Mesenchymal stem cell (in vitro differentiated cells and primary cell): ENCODE results near the gene ULK4.

Source experiments
- DNase-seq: peaks from one replicate; pipeline ENCODE4 v3.0.0-alpha.2; 2013
- H2AFZ ChIP-seq: one replicate; pipeline ENCODE4 v1.6.1; 2013; ENCODE audit warnings: low read depth, mild to moderate bottlenecking, control low read depth, inconsistent platforms, low read length, moderate library complexity
- H2AK5ac ChIP-seq: 2 replicates; pipeline ENCODE4 v1.6.1; 2013; ENCODE audit warnings: low read length, moderate library complexity, mild to moderate bottlenecking, inconsistent platforms; ENCODE audit not compliant: severe bottlenecking
- H2BK120ac ChIP-seq: one replicate; pipeline ENCODE4 v1.6.1; 2013; ENCODE audit warnings: low read depth, mild to moderate bottlenecking, inconsistent platforms, low read length, moderate library complexity
- H2BK12ac ChIP-seq, 2 experiments: one replicate each; pipeline ENCODE4 v1.6.1; 2013; ENCODE audit warnings: inconsistent platforms in 2 of 2, low read length in 2 of 2, mild to moderate bottlenecking in 2 of 2, moderate library complexity in 2 of 2, control low read depth in 1 of 2
- H2BK15ac ChIP-seq: one replicate; pipeline ENCODE4 v1.6.1; 2013; ENCODE audit warnings: mild to moderate bottlenecking, low read depth, inconsistent platforms; ENCODE audit not compliant: poor library complexity, severe bottlenecking
- H2BK5ac ChIP-seq: 2 replicates; pipeline ENCODE4 v1.6.1; 2013; ENCODE audit warnings: low read depth, mild to moderate bottlenecking, low read length, control low read depth, inconsistent platforms; ENCODE audit not compliant: poor library complexity, severe bottlenecking
- H3K14ac ChIP-seq, 2 experiments: one replicate each; pipeline ENCODE4 v1.6.1; 2013; ENCODE audit warnings: inconsistent platforms in 2 of 2, low read length in 2 of 2, control low read depth in 1 of 2, mild to moderate bottlenecking in 1 of 2, moderate library complexity in 1 of 2
- H3K18ac ChIP-seq, 2 experiments: one replicate each; pipeline ENCODE4 v1.6.1; 2013; ENCODE audit warnings: inconsistent platforms in 2 of 2, low read length in 2 of 2, control low read depth in 1 of 2, low read depth in 1 of 2, mild to moderate bottlenecking in 1 of 2
- H3K23ac ChIP-seq, 2 experiments: one replicate each; pipeline ENCODE4 v1.6.1; 2013; ENCODE audit warnings: inconsistent platforms in 2 of 2, low read length in 2 of 2, mild to moderate bottlenecking in 2 of 2, moderate library complexity in 2 of 2, control low read depth in 1 of 2
- H3K27ac ChIP-seq: 2 replicates; pipeline ENCODE4 v1.5.1; 2013; ENCODE audit warnings: mild to moderate bottlenecking, moderate library complexity, low read length, control low read depth, inconsistent platforms; ENCODE audit not compliant: poor library complexity, severe bottlenecking
- H3K27me3 ChIP-seq, 2 experiments: 2 replicates each; pipeline versions ENCODE4 v1.6.1 to v1.7.0; 2013; ENCODE audit warnings: low read length in 2 of 2, mild to moderate bottlenecking in 2 of 2, moderate library complexity in 2 of 2, control low read depth in 1 of 2, inconsistent platforms in 1 of 2; ENCODE audit not compliant: control insufficient read depth in 1 of 2, insufficient read depth in 1 of 2
- H3K36me3 ChIP-seq, 2 experiments: 2 replicates each; pipeline versions ENCODE4 v1.6.1 to v1.7.0; 2013; ENCODE audit warnings: low read length in 2 of 2, control low read depth in 1 of 2, inconsistent platforms in 1 of 2, low read depth in 1 of 2, mild to moderate bottlenecking in 1 of 2; ENCODE audit not compliant: insufficient read depth in 2 of 2, control insufficient read depth in 1 of 2
- H3K4ac ChIP-seq, 2 experiments: one replicate each; pipeline ENCODE4 v1.6.1; 2013; ENCODE audit warnings: inconsistent platforms in 2 of 2, low read length in 2 of 2, mild to moderate bottlenecking in 2 of 2, moderate library complexity in 2 of 2, control low read depth in 1 of 2, low read depth in 1 of 2
- H3K4me1 ChIP-seq: 2 replicates; pipeline ENCODE4 v1.6.1; 2013; ENCODE audit warnings: low read depth, low read length, control low read depth; ENCODE audit not compliant: control insufficient read depth, insufficient read depth
- H3K4me2 ChIP-seq: 2 replicates; pipeline ENCODE4 v1.6.1; 2013; ENCODE audit warnings: low read length, mild to moderate bottlenecking, inconsistent platforms; ENCODE audit not compliant: poor library complexity, severe bottlenecking
- H3K4me3 ChIP-seq, 2 experiments: 2 replicates each; pipeline versions ENCODE4 v1.5.1 to v1.7.0; 2013; ENCODE audit warnings: low read length in 2 of 2, mild to moderate bottlenecking in 2 of 2, control low read depth in 1 of 2, low read depth in 1 of 2; ENCODE audit not compliant: insufficient read depth in 1 of 2
- H3K79me1 ChIP-seq: replicated peaks from 2 replicates; pipeline ENCODE4 v1.6.1; 2013; ENCODE audit warnings: mild to moderate bottlenecking, control low read depth, low read length, inconsistent platforms; ENCODE audit not compliant: poor library complexity, severe bottlenecking
- H3K9ac ChIP-seq: 2 replicates; pipeline ENCODE4 v1.7.0; 2013; ENCODE audit warnings: mild to moderate bottlenecking, low read length, moderate library complexity
- H3K9me3 ChIP-seq: 2 replicates; pipeline ENCODE4 v1.7.0; 2013; ENCODE audit warnings: mild to moderate bottlenecking, low read length; ENCODE audit not compliant: control insufficient read depth
- H4K8ac ChIP-seq: one replicate; pipeline ENCODE4 v1.6.1; 2013; ENCODE audit warnings: inconsistent platforms, mild to moderate bottlenecking, low read length, moderate library complexity
- H4K91ac ChIP-seq: one replicate; pipeline ENCODE4 v1.6.1; 2013; ENCODE audit warnings: mild to moderate bottlenecking, low read length, inconsistent platforms
- WGBS: methylation state at CpG from one replicate; pipeline ENCODE4 v1.1.7; 2013; ENCODE audit warnings: mixed read lengths; 5-methylcytosine and 5-hydroxymethylcytosine counted together

The ULK4 gene

DNA sequence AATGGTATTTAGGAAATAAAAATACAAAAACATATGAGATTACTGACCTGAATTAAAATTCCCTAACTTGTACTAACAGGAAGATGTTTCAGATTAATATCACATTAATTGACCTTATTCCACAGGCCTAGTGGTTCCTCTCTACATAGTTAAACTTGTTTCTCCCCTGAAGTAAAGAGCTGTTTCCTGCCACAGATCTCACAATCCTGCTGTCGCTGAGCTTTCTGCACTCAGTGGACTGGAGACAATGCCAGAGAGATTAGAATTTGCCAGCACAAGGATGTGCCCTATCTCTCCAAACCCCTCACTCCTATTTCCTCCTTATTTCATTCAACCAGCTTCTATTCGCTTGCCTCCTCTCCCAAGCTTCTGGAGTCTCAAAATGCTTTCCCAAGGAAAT, 632.0 kb downstream of the ULK4 start:
- no peaks in the 10 kb centered on the region for H3K9me3 ChIP-seq
- H3K4me2 ChIP-seq, result no peak overlapping the region
- H3K23ac ChIP-seq, result no peak overlapping the region
- no peak overlapping the region for H4K91ac ChIP-seq
- no peak overlapping the region for H3K4me3 ChIP-seq
- no peaks in the 10 kb centered on the region for H3K27me3 ChIP-seq
- H3K14ac ChIP-seq, result no peak overlapping the region
- H3K9ac ChIP-seq, result no peak overlapping the region
- no peak overlapping the region for H2BK5ac ChIP-seq
- no peak overlapping the region for H2BK15ac ChIP-seq
- H3K4me1 ChIP-seq, result peaks cover 1% of the 10 kb centered on the region
- no peak overlapping the region for H2AK5ac ChIP-seq
- no peak overlapping the region for H2BK12ac ChIP-seq
- H2BK120ac ChIP-seq, result no peak overlapping the region
- H3K18ac ChIP-seq, result no peak overlapping the region
- H4K8ac ChIP-seq, result no peak overlapping the region
- WGBS, result 52% methylated on average over 2 of the region's 2 CpGs
- H3K4ac ChIP-seq, result no peak overlapping the region
- no peaks in the 10 kb centered on the region for H3K79me1 ChIP-seq
- no peak overlapping the region for H2AFZ ChIP-seq
- no peak for DNase-seq
- H3K27ac ChIP-seq, result no peak overlapping the region
- H3K36me3 ChIP-seq, result no peaks in the 10 kb centered on the region

DNA sequence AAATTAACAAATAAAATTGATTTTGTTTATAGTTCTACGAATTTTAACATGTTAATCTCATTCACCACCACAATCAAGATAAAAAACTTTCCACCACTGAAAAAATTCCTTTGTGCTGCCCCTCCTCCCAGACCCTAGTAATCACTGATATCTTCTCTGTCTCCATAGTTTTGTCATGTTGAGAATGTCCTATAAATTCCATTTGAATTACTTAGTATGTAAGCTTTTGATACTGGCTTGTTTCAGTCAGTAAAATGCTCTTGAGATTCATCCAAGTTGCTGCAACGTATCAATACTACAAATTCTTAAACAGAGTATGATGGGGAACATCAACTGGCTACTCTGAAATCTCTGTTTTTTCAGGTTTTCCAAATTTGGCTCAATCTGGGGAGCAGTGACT, 633.0 kb downstream of the ULK4 start:
- Histone ChIP-seq H3K4me2 (no peak overlapping the region), H4K8ac (no peak overlapping the region), H3K79me1 (no peaks in the 10 kb centered on the region), H3K27ac (no peak overlapping the region), H3K14ac (no peak overlapping the region), H3K9me3 (no peaks in the 10 kb centered on the region), H4K91ac (no peak overlapping the region), H3K27me3 (no peaks in the 10 kb centered on the region), H3K4ac (no peak overlapping the region), H3K9ac (no peak overlapping the region), H2AFZ (no peak overlapping the region), H3K36me3 (no peaks in the 10 kb centered on the region), H3K18ac (no peak overlapping the region), H3K4me3 (no peak overlapping the region), H2BK15ac (no peak overlapping the region), H2BK12ac (no peak overlapping the region), H3K4me1 (peaks cover 4% of the 10 kb centered on the region), H2AK5ac (no peak overlapping the region), H2BK120ac (no peak overlapping the region), H3K23ac (no peak overlapping the region), H2BK5ac (no peak overlapping the region)
- peak; percentile 9 for DNase-seq
- no CpG with 5 or more reads among the region's 2 CpGs for WGBS

DNA sequence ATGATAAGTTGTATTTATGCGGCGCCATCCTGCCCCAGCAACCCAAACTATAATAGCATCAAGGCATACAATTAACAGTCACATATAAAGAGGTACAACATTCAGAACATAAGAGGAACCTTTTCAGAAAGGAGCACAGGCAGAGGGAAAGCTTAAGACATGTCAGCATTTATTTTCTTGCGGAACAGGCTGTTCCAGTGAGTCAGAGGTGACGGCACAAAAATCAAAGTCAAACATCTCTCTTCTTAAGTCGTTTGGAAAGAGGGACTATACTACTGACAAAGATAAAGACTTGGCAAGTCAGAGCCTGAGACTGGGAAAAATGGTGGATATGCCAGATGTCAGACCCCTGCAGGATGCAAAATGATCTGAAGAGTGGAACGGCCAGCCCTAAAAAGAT, 634.2 kb downstream of the ULK4 start:
- Histone ChIP-seq H2AK5ac (no peak overlapping the region), H3K9ac (no peak overlapping the region), H3K18ac (no peak overlapping the region), H2BK120ac (no peak overlapping the region), H4K91ac (no peak overlapping the region), H3K4me3 (no peak overlapping the region), H2BK12ac (no peak overlapping the region), H4K8ac (no peak overlapping the region), H3K23ac (no peak overlapping the region), H3K4ac (no peak overlapping the region), H3K27ac (no peak overlapping the region), H3K4me2 (no peak overlapping the region), H3K36me3 (no peaks in the 10 kb centered on the region), H2BK15ac (no peak overlapping the region), H3K14ac (no peak overlapping the region), H3K27me3 (no peaks in the 10 kb centered on the region), H3K9me3 (no peaks in the 10 kb centered on the region), H3K4me1 (peaks cover 8% of the 10 kb centered on the region), H2AFZ (no peak overlapping the region), H2BK5ac (no peak overlapping the region), H3K79me1 (no peaks in the 10 kb centered on the region)
- peak; percentile 54 for DNase-seq
- WGBS, result 63% methylated on average over 3 of the region's 6 CpGs

DNA sequence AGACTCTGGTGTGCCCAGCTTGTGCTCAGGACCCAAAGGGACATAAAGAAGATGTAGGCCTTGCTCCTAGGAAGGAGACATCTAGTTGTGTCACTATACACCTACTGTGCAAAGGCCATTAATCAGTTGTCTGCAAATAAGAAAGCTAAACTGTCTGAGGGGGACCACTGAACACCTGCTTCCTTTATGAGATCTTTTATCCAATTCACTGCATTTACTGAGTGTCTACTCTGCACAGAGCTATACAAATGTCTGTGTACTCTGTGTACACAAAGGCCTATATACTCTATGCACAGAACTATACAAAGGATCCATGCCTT, 637.8 kb downstream of the ULK4 start:
- Histone ChIP-seq H3K4me3 (no peak overlapping the region), H2BK5ac (no peak overlapping the region), H3K23ac (no peak overlapping the region), H4K91ac (no peak overlapping the region), H2BK12ac (no peak overlapping the region), H3K27me3 (no peaks in the 10 kb centered on the region), H2BK120ac (no peak overlapping the region), H2AK5ac (no peak overlapping the region), H3K79me1 (no peaks in the 10 kb centered on the region), H3K4ac (no peak overlapping the region), H2BK15ac (no peak overlapping the region), H3K4me2 (no peak overlapping the region), H3K9ac (no peak overlapping the region), H3K9me3 (no peaks in the 10 kb centered on the region), H3K14ac (no peak overlapping the region), H3K18ac (no peak overlapping the region), H3K4me1 (peaks cover 6% of the 10 kb centered on the region), H2AFZ (no peak overlapping the region), H3K36me3 (no peaks in the 10 kb centered on the region), H4K8ac (no peak overlapping the region), H3K27ac (no peak overlapping the region)
- no peak for DNase-seq
